ENCODE data around the gene PLA2G4C. TPM values are rescaled to one million over a fixed set of nuclear protein-coding genes. Genes with fewer than 3 reads are reported as not detected.

Gene PLA2G4C
- total and polyA plus RNA-seq, 2 of the 8 experiments (the other 6 are each of a cell fraction or from before 2014, with no cell fraction given): 14.9 to 20.5 TPM

GRCh38 chr19:48137411-48137810 is 26.8 kb upstream of the PLA2G4C start:
- no peak overlapping the region for H3K56ac ChIP-seq (replicated peaks; ENCODE audit: insufficient read length, low read depth, low read length)
- no peak overlapping the region for H2AFZ ChIP-seq (ENCODE audit: low read length)
- H3K79me2 ChIP-seq (ENCODE audit: control insufficient read depth in 1 of 2, insufficient read depth in 2 of 2, low read length in 2 of 2): no peaks in the 10 kb centered on the region
- H3K4me3 ChIP-seq (ENCODE audit: extremely low read depth in 1 of 4, insufficient read depth in 2 of 4, low read depth in 3 of 4, low read length in 4 of 4): no peak overlapping the region
- H3K14ac ChIP-seq (ENCODE audit: insufficient read length): no peak overlapping the region
- H4K91ac ChIP-seq (replicated peaks; ENCODE audit: insufficient read length, low read length): no peak overlapping the region
- DNase-seq (ENCODE audit: low read depth in 1 of 2, low spot score in 2 of 2) (no peak), FAIRE-seq (no peak)
- ChIA-PET POLR2A (ENCODE audit: partially characterized antibody) (interaction anchor here (0.6 kb wide), 1 partner anchor 1427 kb away, joined by 3 read pairs; no protein-coding TSS in a partner anchor), CTCF (ENCODE audit: partially characterized antibody) (interaction anchor here (1.4 to 2.1 kb wide), 3 partner anchors 13 to 172 kb away, joined by 4 to 5 read pairs (median 5); no protein-coding TSS in a partner anchor)
- 93% methylated on average over 24 of the region's 26 CpGs; no CpG with 5 or more reads in 1 of the 2 experiments for WGBS, 2 experiments (ENCODE audit: extremely low coverage in 1 of 2, insufficient coverage in 1 of 2, insufficient read length in 1 of 2, insufficient replicate concordance in 2 of 2, low coverage in 1 of 2, low lambda C conversion rate in 2 of 2, missing lambda C conversion rate in 1 of 2)
- H2BK120ac ChIP-seq (replicated peaks; ENCODE audit: low read depth, low read length): no peak overlapping the region
- H3K36me3 ChIP-seq (ENCODE audit: control insufficient read depth in 2 of 4, insufficient read depth in 4 of 4, low read length in 3 of 4): peaks cover 6 to 21% (median 10%) of the 10 kb centered on the region in 4 experiments; a peak in 5 of 8 replicates
- no peak overlapping the region for H4K5ac ChIP-seq (ENCODE audit: insufficient read length, low read depth, low read length)
- H3K9me3 ChIP-seq (ENCODE audit: insufficient read depth in 2 of 2, low read depth in 1 of 2, low read length in 1 of 2): no peaks in the 10 kb centered on the region
- H3K27ac ChIP-seq (ENCODE audit: low read depth, low read length): no peak overlapping the region
- H2BK20ac ChIP-seq (ENCODE audit: low read length): no peak overlapping the region
- no peak overlapping the region for H3K23ac ChIP-seq (ENCODE audit: insufficient read length)
- no peak overlapping the region for H2BK5ac ChIP-seq (ENCODE audit: low read depth, low read length)
- no peak overlapping the region for H4K8ac ChIP-seq (ENCODE audit: extremely low read depth, insufficient read depth, low read length)
- no peak overlapping the region for H2BK12ac ChIP-seq (ENCODE audit: low read depth, low read length)
- no peak overlapping the region for H2AK5ac ChIP-seq (ENCODE audit: low read depth, low read length)
- 0 out of 2 replicates have a peak, but pooled peaks cover 2% of the 10 kb centered on the region for H3K79me1 ChIP-seq (ENCODE audit: low read depth, low read length)
- H3K4me2 ChIP-seq (ENCODE audit: insufficient read depth in 1 of 2, low read depth in 2 of 2, low read length in 2 of 2): no peak overlapping the region
- peaks cover 0 to 6% of the 10 kb centered on the region in 2 experiments for H4K20me1 ChIP-seq (replicated peaks in 1 of 2; ENCODE audit: control insufficient read depth in 1 of 2, insufficient read depth in 2 of 2, low read length in 2 of 2)
- no peak overlapping the region for H3K18ac ChIP-seq (ENCODE audit: extremely low read depth, low read length)
- H3K9ac ChIP-seq (replicated peaks in 1 of 4; ENCODE audit: extremely low read depth in 1 of 4, low read depth in 3 of 4, low read length in 3 of 4): no peak overlapping the region
- no peak overlapping the region for H2BK15ac ChIP-seq (ENCODE audit: low read length)
- no peaks in the 10 kb centered on the region for H3K23me2 ChIP-seq (ENCODE audit: low read depth, low read length)
- H3K4ac ChIP-seq (replicated peaks; ENCODE audit: insufficient read length, low read depth, low read length): no peak overlapping the region
- H3K4me1 ChIP-seq (replicated peaks in 1 of 4; ENCODE audit: control insufficient read depth in 3 of 4, insufficient read depth in 4 of 4, low read length in 3 of 4): no peaks in the 10 kb centered on the region
- no peaks in the 10 kb centered on the region for H3K27me3 ChIP-seq (replicated peaks in 1 of 4; ENCODE audit: control insufficient read depth in 3 of 4, extremely low read depth in 1 of 4, insufficient read depth in 3 of 4, low read length in 3 of 4)
- TF ChIP-seq CHD2 (IDR thresholded peaks at IDR 0.05; ENCODE audit: low read length): no peak
